HG03139 (cell line): ENCODE data around the gene RMND5B.

Experiments used
- ATAC-seq: cut with Tn5 transposase; IDR thresholded peaks from one replicate; pipeline ENCODE4 v1.9.1; 2021; ENCODE audit not compliant: unreplicated experiment

RMND5B gene

DNA sequence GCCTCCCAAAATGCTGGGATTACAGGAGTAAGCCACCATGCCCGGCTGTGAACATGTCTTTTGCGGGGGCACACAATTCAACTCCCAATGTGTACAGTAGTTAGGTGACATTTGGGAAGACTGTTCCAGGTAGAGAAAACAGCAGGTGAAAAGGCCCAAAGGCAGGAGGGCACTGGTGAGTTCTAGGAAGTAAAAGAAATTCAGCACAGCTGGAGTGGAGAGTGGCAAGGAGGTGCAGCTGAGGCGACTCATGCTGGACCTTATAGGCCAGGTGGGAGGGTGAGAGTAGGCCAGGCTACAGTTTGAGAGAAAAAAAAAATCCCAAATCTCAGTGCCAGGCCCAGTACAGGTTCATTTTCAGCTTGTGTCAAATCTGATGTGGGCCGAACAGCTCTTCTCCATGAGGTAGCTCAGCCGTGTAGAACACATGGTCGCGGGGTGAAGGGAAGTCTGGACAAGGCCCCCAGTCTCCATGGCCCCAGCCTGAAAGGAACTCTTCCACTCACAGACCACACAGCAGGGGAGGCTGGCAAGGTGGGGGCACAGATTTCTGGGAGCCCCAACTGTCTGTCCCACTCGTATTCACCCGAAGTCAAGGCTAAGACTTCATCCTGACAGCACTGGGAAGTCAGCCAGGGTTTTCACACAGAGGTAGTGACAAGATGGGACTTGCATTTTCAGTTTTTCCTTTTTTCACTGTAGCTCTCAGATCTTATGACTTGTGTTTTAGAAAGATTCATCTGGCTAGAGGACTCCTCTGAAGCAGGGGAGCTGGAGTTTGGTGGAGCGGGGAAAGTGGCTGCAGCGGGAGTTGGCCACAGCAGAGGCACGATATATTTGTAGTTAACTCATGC lies 69.0 kb downstream of the RMND5B start:
- ATAC-seq, result no peak
